ENCODE results near the gene CLHC1. TPM values are rescaled to one million over a fixed set of nuclear protein-coding genes. Genes with fewer than 3 reads are reported as not detected.

The CLHC1 gene
- total RNA-seq, 1 experiment from 2014 or later: 11.1 TPM

DNA sequence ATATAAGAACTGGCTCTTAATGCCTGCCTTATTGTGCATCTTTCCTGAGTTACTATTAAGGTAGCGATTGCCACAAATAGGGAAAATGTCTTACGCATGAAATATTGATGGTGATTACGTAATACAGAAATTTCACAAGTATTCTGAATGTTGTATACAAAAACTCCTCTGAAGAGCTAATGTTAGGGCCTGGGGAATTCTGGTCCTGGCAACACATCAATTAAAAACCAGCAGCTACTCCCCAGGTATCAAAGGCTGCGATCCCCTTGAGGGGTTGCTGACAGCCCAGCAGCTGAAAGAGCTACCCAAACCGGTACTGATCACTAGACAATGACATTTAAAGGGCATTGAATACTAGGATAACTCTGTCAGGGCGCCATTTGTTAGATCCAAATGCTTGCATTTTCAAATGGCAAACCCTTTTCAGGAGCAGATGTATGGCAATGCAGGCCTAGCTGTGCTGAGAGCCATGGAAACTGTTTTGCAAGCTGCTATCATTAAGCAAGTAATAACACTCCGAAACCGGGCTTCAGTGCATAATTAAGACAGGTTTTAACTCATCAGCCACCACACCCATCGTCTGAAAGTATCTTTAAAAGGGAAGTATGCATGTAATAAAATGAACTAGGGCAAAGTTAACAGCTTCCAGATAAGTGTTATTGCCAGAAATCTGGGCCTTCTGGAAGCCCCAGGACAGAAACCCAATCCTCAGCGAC lies 78.4 kb downstream of the CLHC1 start:
- Histone ChIP-seq H3K9me2 (ENCODE audit: insufficient read depth) (no peaks in the 10 kb centered on the region), H3K4me2 (ENCODE audit: low read length) (no peak overlapping the region), H3K27me3 (ENCODE audit: insufficient read depth, low read length) (no peaks in the 10 kb centered on the region), H3K9me3 (ENCODE audit: control insufficient read depth in 1 of 2, insufficient read depth in 1 of 2, low read depth in 1 of 2, low read length in 2 of 2) (no peaks in the 10 kb centered on the region), H3K27ac (ENCODE audit: low read depth, low read length) (no peak overlapping the region), H3K36me3 (ENCODE audit: control insufficient read depth in 1 of 2, insufficient read depth in 2 of 2, low read length in 2 of 2) (no peaks in the 10 kb centered on the region), H3K79me2 (ENCODE audit: insufficient read depth, low read length) (no peaks in the 10 kb centered on the region), H3K4me3 (replicated peaks in 1 of 2; ENCODE audit: low read depth in 1 of 2, low read length in 2 of 2) (no peak overlapping the region), H3K4me1 (ENCODE audit: control insufficient read depth in 1 of 2, insufficient read depth in 2 of 2, low read length in 2 of 2) (peaks cover 0 to 6% of the 10 kb centered on the region in 2 experiments; a peak in 1 of 4 replicates), H4K20me1 (ENCODE audit: insufficient read depth) (no peaks in the 10 kb centered on the region), H2AFZ (ENCODE audit: low read depth, low read length, poor library complexity, severe bottlenecking) (no peak overlapping the region), H3K9ac (ENCODE audit: low read length) (no peak overlapping the region)
- no TSS peak for BruUV-seq (replicated peaks)
- POLR2A ChIA-PET: no interaction called here
- no peak for TF ChIP-seq EZH2phosphoT487 (IDR thresholded peaks at IDR 0.05; ENCODE audit: borderline replicate concordance)
- TF ChIP-seq EGR1 (IDR thresholded peaks at IDR 0.05; ENCODE audit: low read depth): no peak
- TF ChIP-seq, protein P1, sequence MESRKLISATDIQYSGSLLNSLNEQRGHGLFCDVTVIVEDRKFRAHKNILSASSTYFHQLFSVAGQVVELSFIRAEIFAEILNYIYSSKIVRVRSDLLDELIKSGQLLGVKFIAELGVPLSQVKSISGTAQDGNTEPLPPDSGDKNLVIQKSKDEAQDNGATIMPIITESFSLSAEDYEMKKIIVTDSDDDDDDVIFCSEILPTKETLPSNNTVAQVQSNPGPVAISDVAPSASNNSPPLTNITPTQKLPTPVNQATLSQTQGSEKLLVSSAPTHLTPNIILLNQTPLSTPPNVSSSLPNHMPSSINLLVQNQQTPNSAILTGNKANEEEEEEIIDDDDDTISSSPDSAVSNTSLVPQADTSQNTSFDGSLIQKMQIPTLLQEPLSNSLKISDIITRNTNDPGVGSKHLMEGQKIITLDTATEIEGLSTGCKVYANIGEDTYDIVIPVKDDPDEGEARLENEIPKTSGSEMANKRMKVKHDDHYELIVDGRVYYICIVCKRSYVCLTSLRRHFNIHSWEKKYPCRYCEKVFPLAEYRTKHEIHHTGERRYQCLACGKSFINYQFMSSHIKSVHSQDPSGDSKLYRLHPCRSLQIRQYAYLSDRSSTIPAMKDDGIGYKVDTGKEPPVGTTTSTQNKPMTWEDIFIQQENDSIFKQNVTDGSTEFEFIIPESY (IDR thresholded peaks at IDR 0.05; ENCODE audit: extremely low read depth, insufficient replicate concordance, low read length): no peak
- TF ChIP-seq TCF7L2 (IDR thresholded peaks at IDR 0.05; ENCODE audit: borderline replicate concordance, extremely low read depth, insufficient read depth, insufficient read length): no peak
- TF ChIP-seq, protein P2, sequence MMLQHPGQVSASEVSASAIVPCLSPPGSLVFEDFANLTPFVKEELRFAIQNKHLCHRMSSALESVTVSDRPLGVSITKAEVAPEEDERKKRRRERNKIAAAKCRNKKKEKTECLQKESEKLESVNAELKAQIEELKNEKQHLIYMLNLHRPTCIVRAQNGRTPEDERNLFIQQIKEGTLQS (IDR thresholded peaks at IDR 0.05): no peak
- TF ChIP-seq CBX3 (IDR thresholded peaks at IDR 0.05; ENCODE audit: low read depth): no peak
- no peak for TF ChIP-seq SP1 (IDR thresholded peaks at IDR 0.05; ENCODE audit: low read depth)
- DNase-seq (ENCODE audit: low read depth, low spot score) (no peak), ATAC-seq (no peak)
- CTCF ChIA-PET: no interaction called here
- RAD21 ChIA-PET (ENCODE audit: low non-redundant PET in 1 of 2, low total read pairs in 2 of 2, uncharacterized antibody in 2 of 2, unreplicated experiment in 2 of 2): interaction anchor here in 1 of 2 experiments (0.5 kb wide), 1 partner anchor 91 kb away, joined by 9 read pairs; no protein-coding TSS in a partner anchor
- intact Hi-C loops (cut with micrococcal nuclease): no loop called here

All from HCT116 (cell line).